WTC11 (cell line): ENCODE data around the gene PIK3IP1. TPM values are rescaled to one million over a fixed set of nuclear protein-coding genes. Genes with fewer than 3 reads are reported as not detected.

Source experiments
- ATAC-seq: fragments of 200-7000 bp; cut with Tn5 transposase; 2 replicates; pipeline ENCODE4 v1.10.0; 2021; ENCODE audit warnings: mild to moderate bottlenecking, moderate library complexity
- CTCF ChIA-PET: fragments of 300-600 bp; sonication (Branson Sonifier 250); formaldehyde crosslinking; loops from one replicate; lab custom pipeline; 2021; ENCODE audit warnings: antibody characterized with exemption; lab: Charles Lee
- POLR2A ChIA-PET: fragments of 350-600 bp; sonication (Branson Sonifier 250); formaldehyde crosslinking; loops from one replicate; lab custom pipeline; 2021; ENCODE audit warnings: antibody characterized with exemption; lab: Charles Lee
- DNase-seq: peaks from one replicate; pipeline ENCODE4 v3.0.0; 2021; ENCODE audit warnings: low spot score
- H3K27ac Mint-ChIP-seq: 2 replicates; pipeline ENCODE4 v1.8.0; 2021; ENCODE audit warnings: mixed read lengths
- H3K27me3 Mint-ChIP-seq: 2 replicates; pipeline ENCODE4 v1.8.0; 2021; ENCODE audit warnings: low read depth, mild to moderate bottlenecking, moderate library complexity, mixed read lengths
- H3K36me3 Mint-ChIP-seq: 2 replicates; pipeline ENCODE4 v1.8.0; 2021; ENCODE audit warnings: mixed read lengths
- H3K4me1 Mint-ChIP-seq: 2 replicates; pipeline ENCODE4 v1.8.0; 2022; ENCODE audit warnings: mixed read lengths
- H3K4me3 Mint-ChIP-seq: 2 replicates; pipeline ENCODE4 v1.8.0; 2021; ENCODE audit warnings: mild to moderate bottlenecking, moderate library complexity, mixed read lengths
- H3K9me3 Mint-ChIP-seq: 2 replicates; pipeline ENCODE4 v1.8.0; 2021; ENCODE audit warnings: mixed read lengths
- CREB1 ChIP-seq: sonication (generic); formaldehyde crosslinking; IDR thresholded peaks from 2 replicates; pipeline ENCODE4 v1.8.0; 2023; ENCODE audit warnings: mild to moderate bottlenecking, missing genetic modification reagents
- ELF4 ChIP-seq: sonication (generic); formaldehyde crosslinking; IDR thresholded peaks from 2 replicates; pipeline ENCODE4 v1.8.1; 2022; ENCODE audit warnings: low read depth, mild to moderate bottlenecking, moderate library complexity, missing genetic modification reagents
- ESRRA ChIP-seq: sonication (generic); formaldehyde crosslinking; IDR thresholded peaks from 2 replicates; pipeline ENCODE4 v1.8.1; 2022; ENCODE audit warnings: mild to moderate bottlenecking, missing genetic modification reagents, borderline replicate concordance
- IRF2 ChIP-seq: sonication (generic); formaldehyde crosslinking; IDR thresholded peaks from 2 replicates; pipeline ENCODE4 v1.8.0; 2022; ENCODE audit warnings: low read depth, missing genetic modification reagents, borderline replicate concordance
- NFYB ChIP-seq: sonication (generic); formaldehyde crosslinking; conservative IDR thresholded peaks from 2 replicates; pipeline ENCODE4 v1.8.0; 2022; ENCODE audit warnings: low read depth, missing genetic modification reagents
- NR2C2 ChIP-seq: sonication (generic); formaldehyde crosslinking; IDR thresholded peaks from 2 replicates; pipeline ENCODE4 v1.8.0; 2022; ENCODE audit warnings: mild to moderate bottlenecking, missing genetic modification reagents
- RELA ChIP-seq: sonication (generic); formaldehyde crosslinking; IDR thresholded peaks from 2 replicates; pipeline ENCODE4 v1.8.1; 2022; ENCODE audit warnings: missing genetic modification reagents, mild to moderate bottlenecking, borderline replicate concordance
- RORB ChIP-seq: fragments of 250-450 bp; sonication (Bioruptor Pico); IDR thresholded peaks from 2 replicates; pipeline ENCODE4 v1.9.0; 2021; ENCODE audit warnings: mild to moderate bottlenecking
- ZBTB21 ChIP-seq: sonication (generic); formaldehyde crosslinking; IDR thresholded peaks from 2 replicates; pipeline ENCODE4 v1.8.1; 2023; ENCODE audit warnings: mild to moderate bottlenecking, missing genetic modification reagents, borderline replicate concordance
- ZNF121 ChIP-seq: sonication (generic); formaldehyde crosslinking; IDR thresholded peaks from 2 replicates; pipeline ENCODE4 v1.8.0; 2023; ENCODE audit warnings: missing genetic modification reagents
- ZNF219 ChIP-seq: sonication (generic); formaldehyde crosslinking; IDR thresholded peaks from 2 replicates; pipeline ENCODE4 v1.8.0; 2023; ENCODE audit warnings: missing genetic modification reagents, mild to moderate bottlenecking, borderline replicate concordance
- ZNF232 ChIP-seq: sonication (generic); formaldehyde crosslinking; IDR thresholded peaks from 2 replicates; pipeline ENCODE4 v1.8.0; 2022; ENCODE audit warnings: mild to moderate bottlenecking, missing genetic modification reagents
- ZNF416 ChIP-seq: fragments of 250-450 bp; sonication (Bioruptor Pico); IDR thresholded peaks from 2 replicates; pipeline ENCODE4 v1.9.0; 2021; ENCODE audit warnings: mild to moderate bottlenecking, inconsistent platforms
- total RNA-seq: library from RNA; stranded (reverse); gene quantifications from 3 replicates; pipeline ENCODE4 v1.2.3, GENCODE V29; 2021
- TF ChIP-seq, protein P1 (sequence below): sonication (generic); formaldehyde crosslinking; IDR thresholded peaks from 2 replicates; pipeline ENCODE4 v1.8.1; 2022; ENCODE audit warnings: mild to moderate bottlenecking, missing genetic modification reagents, moderate library complexity, borderline replicate concordance
- TF ChIP-seq, protein P2 (sequence below): fragments of 250-450 bp; sonication (Bioruptor Pico); IDR thresholded peaks from 2 replicates; pipeline ENCODE4 v1.9.0; 2021; ENCODE audit warnings: mild to moderate bottlenecking
- TF ChIP-seq, protein P3 (sequence below): sonication (generic); formaldehyde crosslinking; IDR thresholded peaks from 2 replicates; pipeline ENCODE4 v1.8.0; 2023; ENCODE audit warnings: missing genetic modification reagents, mild to moderate bottlenecking, borderline replicate concordance
- TF ChIP-seq, protein P4 (sequence below): sonication (generic); formaldehyde crosslinking; IDR thresholded peaks from 2 replicates; pipeline ENCODE4 v1.8.1; 2022; ENCODE audit warnings: low read depth, mild to moderate bottlenecking, moderate library complexity, missing genetic modification reagents, borderline replicate concordance
- TF ChIP-seq, protein P5 (sequence below): sonication (generic); formaldehyde crosslinking; IDR thresholded peaks from 2 replicates; pipeline ENCODE4 v1.8.1; 2022; ENCODE audit warnings: low read depth, missing genetic modification reagents, borderline replicate concordance
- TF ChIP-seq, protein P6 (sequence below): sonication (generic); formaldehyde crosslinking; IDR thresholded peaks from 2 replicates; pipeline ENCODE4 v1.8.0; 2023; ENCODE audit warnings: missing genetic modification reagents

PIK3IP1 gene
- total RNA-seq, 1 experiment from 2014 or later = 2.0 TPM

DNA sequence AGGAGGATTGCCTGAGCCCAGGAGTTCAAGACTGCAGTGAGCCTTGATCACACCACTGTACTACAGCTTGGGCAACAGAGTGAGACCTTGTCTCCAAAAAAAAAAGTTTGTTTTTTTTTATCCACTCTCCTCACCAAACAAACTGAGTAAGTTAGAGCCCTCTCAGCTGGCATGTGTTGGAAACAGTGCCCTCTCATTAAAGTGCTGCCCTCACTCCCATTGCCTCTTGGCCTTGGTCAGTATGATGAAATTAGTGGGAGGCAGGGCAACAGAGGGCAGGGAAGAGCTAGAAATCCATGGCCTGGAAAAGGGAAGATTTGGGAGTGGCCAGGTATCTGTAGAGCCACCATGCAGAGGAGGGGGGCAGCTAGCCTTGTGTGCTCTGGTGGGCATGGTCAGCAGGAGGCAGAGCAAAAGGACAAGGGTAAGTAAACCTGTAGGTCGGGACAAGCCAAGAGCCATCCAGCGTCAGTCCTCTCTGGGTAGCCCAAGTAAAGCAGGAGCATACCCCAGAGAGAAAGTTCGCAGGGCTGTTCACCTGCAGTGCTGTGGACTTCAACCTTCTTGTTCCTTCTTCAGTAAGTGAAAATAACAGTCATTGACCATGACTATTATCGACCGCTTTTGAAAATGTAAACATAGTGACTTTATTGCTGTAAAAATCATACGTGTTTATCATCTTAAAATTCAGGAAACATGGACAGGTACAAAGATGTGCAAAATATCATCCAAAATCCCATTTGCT, 28.2 kb downstream of the PIK3IP1 start:
- Mint-ChIP-seq H3K9me3 (peaks cover 5% of the 10 kb centered on the region; the same call in 1 of the 2 replicates), H3K36me3 (peaks cover 50% of the 10 kb centered on the region), H3K4me1 (peaks cover 8% of the 10 kb centered on the region), H3K27me3 (no peaks in the 10 kb centered on the region), H3K27ac (peak overlapping the region; percentile 32; the same call in 1 of the 2 replicates), H3K4me3 (no peak overlapping the region)
- TF ChIP-seq ZNF416 (CRISPR knock-in tag) (no peak), NFYB (CRISPR knock-in tag) (no peak)
- TF ChIP-seq, protein P1, sequence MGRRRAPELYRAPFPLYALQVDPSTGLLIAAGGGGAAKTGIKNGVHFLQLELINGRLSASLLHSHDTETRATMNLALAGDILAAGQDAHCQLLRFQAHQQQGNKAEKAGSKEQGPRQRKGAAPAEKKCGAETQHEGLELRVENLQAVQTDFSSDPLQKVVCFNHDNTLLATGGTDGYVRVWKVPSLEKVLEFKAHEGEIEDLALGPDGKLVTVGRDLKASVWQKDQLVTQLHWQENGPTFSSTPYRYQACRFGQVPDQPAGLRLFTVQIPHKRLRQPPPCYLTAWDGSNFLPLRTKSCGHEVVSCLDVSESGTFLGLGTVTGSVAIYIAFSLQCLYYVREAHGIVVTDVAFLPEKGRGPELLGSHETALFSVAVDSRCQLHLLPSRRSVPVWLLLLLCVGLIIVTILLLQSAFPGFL (CRISPR knock-in tag) = no peak
- TF ChIP-seq, protein P2, sequence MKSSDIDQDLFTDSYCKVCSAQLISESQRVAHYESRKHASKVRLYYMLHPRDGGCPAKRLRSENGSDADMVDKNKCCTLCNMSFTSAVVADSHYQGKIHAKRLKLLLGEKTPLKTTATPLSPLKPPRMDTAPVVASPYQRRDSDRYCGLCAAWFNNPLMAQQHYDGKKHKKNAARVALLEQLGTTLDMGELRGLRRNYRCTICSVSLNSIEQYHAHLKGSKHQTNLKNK = no peak
- TF ChIP-seq, protein P3, sequence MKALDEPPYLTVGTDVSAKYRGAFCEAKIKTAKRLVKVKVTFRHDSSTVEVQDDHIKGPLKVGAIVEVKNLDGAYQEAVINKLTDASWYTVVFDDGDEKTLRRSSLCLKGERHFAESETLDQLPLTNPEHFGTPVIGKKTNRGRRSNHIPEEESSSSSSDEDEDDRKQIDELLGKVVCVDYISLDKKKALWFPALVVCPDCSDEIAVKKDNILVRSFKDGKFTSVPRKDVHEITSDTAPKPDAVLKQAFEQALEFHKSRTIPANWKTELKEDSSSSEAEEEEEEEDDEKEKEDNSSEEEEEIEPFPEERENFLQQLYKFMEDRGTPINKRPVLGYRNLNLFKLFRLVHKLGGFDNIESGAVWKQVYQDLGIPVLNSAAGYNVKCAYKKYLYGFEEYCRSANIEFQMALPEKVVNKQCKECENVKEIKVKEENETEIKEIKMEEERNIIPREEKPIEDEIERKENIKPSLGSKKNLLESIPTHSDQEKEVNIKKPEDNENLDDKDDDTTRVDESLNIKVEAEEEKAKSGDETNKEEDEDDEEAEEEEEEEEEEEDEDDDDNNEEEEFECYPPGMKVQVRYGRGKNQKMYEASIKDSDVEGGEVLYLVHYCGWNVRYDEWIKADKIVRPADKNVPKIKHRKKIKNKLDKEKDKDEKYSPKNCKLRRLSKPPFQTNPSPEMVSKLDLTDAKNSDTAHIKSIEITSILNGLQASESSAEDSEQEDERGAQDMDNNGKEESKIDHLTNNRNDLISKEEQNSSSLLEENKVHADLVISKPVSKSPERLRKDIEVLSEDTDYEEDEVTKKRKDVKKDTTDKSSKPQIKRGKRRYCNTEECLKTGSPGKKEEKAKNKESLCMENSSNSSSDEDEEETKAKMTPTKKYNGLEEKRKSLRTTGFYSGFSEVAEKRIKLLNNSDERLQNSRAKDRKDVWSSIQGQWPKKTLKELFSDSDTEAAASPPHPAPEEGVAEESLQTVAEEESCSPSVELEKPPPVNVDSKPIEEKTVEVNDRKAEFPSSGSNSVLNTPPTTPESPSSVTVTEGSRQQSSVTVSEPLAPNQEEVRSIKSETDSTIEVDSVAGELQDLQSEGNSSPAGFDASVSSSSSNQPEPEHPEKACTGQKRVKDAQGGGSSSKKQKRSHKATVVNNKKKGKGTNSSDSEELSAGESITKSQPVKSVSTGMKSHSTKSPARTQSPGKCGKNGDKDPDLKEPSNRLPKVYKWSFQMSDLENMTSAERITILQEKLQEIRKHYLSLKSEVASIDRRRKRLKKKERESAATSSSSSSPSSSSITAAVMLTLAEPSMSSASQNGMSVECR = no peak
- no peak for DNase-seq
- no peak for ATAC-seq
- ChIA-PET POLR2A (interaction anchor here (1.1 kb wide), 1 partner anchor 11 kb away, joined by 3 read pairs; no protein-coding TSS in a partner anchor), CTCF (interaction anchor here (0.7 to 3.0 kb wide), 3 partner anchors 9 to 52 kb away, joined by 3 to 21 read pairs (median 4); no protein-coding TSS in a partner anchor)

DNA sequence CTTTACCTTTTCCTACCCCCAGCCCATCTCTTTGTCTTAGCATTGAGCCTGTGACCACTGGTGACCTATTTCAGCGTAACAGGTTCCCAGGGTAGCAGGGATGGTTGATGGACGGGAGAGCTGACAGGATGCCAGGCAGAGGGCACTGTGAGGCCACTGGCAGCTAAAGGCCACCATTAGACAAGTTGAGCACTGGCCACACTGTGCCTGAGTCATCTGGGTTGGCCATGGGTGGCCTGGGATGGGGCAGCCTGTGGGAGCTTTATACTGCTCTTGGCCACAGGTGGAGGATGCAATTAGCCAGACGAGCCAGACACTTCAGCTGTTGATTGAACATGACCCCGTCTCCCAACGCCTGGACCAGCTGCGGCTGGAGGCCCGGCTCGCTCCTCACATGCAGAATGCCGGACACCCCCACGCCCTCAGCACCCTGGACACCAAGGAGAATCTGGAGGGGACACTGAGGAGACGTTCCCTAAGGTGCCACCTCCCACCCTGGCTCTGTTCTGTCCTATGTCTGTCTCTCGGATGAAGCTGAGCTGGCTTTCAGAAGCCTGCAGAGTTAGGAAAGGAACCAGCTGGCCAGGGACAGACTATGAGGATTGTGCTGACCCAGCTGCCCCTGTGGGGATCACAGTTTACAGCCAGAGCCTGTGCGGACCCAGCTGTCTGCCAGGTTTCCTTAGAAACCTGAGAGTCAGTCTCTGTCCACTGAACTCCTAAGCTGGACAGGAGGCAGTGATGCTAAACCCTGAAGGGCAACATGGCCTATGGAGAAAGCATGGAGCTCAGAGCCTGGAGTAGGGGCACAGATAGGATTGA, 29.8 kb downstream of the PIK3IP1 start:
- POLR2A ChIA-PET = interaction anchor here (1.1 kb wide), 1 partner anchor 9 kb away, joined by 3 read pairs; no protein-coding TSS in a partner anchor
- CTCF ChIA-PET = interaction anchor here (3.0 kb wide), 1 partner anchor 10 kb away, joined by 21 read pairs; no protein-coding TSS in a partner anchor
- DNase-seq (no peak), ATAC-seq (no peak)
- Mint-ChIP-seq H3K27ac (no peak overlapping the region), H3K4me1 (peaks cover 6% of the 10 kb centered on the region), H3K27me3 (no peaks in the 10 kb centered on the region), H3K9me3 (peaks cover 5% of the 10 kb centered on the region; the same call in 1 of the 2 replicates), H3K4me3 (no peak overlapping the region), H3K36me3 (peaks cover 46% of the 10 kb centered on the region)
- no peak for TF ChIP-seq CREB1 (CRISPR knock-in tag)
- TF ChIP-seq, protein P2 = no peak
- TF ChIP-seq, protein P4, sequence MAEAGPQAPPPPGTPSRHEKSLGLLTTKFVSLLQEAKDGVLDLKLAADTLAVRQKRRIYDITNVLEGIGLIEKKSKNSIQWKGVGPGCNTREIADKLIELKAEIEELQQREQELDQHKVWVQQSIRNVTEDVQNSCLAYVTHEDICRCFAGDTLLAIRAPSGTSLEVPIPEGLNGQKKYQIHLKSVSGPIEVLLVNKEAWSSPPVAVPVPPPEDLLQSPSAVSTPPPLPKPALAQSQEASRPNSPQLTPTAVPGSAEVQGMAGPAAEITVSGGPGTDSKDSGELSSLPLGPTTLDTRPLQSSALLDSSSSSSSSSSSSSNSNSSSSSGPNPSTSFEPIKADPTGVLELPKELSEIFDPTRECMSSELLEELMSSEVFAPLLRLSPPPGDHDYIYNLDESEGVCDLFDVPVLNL (CRISPR knock-in tag) = no peak
- TF ChIP-seq ZBTB21 (CRISPR knock-in tag) = no peak
- no peak for TF ChIP-seq ZNF219 (CRISPR knock-in tag)
- TF ChIP-seq, protein P1 (CRISPR knock-in tag) = no peak
- TF ChIP-seq IRF2 (CRISPR knock-in tag) = no peak
- no peak for TF ChIP-seq ESRRA
- TF ChIP-seq NR2C2 (CRISPR knock-in tag) = no peak
- TF ChIP-seq, protein P5, sequence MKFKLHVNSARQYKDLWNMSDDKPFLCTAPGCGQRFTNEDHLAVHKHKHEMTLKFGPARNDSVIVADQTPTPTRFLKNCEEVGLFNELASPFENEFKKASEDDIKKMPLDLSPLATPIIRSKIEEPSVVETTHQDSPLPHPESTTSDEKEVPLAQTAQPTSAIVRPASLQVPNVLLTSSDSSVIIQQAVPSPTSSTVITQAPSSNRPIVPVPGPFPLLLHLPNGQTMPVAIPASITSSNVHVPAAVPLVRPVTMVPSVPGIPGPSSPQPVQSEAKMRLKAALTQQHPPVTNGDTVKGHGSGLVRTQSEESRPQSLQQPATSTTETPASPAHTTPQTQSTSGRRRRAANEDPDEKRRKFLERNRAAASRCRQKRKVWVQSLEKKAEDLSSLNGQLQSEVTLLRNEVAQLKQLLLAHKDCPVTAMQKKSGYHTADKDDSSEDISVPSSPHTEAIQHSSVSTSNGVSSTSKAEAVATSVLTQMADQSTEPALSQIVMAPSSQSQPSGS (CRISPR knock-in tag) = no peak
- no peak for TF ChIP-seq RORB (CRISPR knock-in tag)
- no peak for TF ChIP-seq ZNF232 (CRISPR knock-in tag)
- TF ChIP-seq, protein P6, sequence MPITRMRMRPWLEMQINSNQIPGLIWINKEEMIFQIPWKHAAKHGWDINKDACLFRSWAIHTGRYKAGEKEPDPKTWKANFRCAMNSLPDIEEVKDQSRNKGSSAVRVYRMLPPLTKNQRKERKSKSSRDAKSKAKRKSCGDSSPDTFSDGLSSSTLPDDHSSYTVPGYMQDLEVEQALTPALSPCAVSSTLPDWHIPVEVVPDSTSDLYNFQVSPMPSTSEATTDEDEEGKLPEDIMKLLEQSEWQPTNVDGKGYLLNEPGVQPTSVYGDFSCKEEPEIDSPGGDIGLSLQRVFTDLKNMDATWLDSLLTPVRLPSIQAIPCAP (CRISPR knock-in tag) = no peak
- no peak for TF ChIP-seq ZNF121 (CRISPR knock-in tag)
- no peak for TF ChIP-seq ELF4
- TF ChIP-seq RELA (CRISPR knock-in tag) = no peak
